Measurements from ENCODE around the gene SFXN3.

Gene SFXN3

DNA sequence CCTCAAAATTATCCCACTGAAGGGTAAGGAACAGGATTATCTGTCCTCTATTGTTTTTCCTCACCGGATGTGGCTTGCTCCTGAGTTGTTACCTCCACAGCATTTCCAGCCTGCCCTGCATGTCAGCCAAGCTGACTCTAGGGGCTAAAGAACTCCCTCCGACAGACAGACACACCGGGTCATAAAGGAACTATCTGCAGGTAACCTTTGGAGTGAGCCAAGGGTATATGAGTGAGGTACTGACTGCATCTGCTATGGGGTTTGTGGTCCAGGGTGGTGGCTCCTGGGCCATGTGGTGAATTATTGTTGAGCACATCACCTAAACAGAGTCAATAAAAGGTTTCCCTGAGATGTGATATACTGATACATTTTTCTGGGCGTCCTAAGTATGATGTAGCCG, 23.8 kb downstream of the SFXN3 start:
- no peak overlapping the region for H3K4me3 ChIP-seq (ENCODE audit: low read depth, low read length)
- TF ChIP-seq MYC (IDR thresholded peaks at IDR 0.05; ENCODE audit: low read depth, low read length) (no peak), POLR2A (IDR thresholded peaks at IDR 0.05; ENCODE audit: extremely low read depth, insufficient read length) (no peak)
- TF ChIP-seq, protein P1, sequence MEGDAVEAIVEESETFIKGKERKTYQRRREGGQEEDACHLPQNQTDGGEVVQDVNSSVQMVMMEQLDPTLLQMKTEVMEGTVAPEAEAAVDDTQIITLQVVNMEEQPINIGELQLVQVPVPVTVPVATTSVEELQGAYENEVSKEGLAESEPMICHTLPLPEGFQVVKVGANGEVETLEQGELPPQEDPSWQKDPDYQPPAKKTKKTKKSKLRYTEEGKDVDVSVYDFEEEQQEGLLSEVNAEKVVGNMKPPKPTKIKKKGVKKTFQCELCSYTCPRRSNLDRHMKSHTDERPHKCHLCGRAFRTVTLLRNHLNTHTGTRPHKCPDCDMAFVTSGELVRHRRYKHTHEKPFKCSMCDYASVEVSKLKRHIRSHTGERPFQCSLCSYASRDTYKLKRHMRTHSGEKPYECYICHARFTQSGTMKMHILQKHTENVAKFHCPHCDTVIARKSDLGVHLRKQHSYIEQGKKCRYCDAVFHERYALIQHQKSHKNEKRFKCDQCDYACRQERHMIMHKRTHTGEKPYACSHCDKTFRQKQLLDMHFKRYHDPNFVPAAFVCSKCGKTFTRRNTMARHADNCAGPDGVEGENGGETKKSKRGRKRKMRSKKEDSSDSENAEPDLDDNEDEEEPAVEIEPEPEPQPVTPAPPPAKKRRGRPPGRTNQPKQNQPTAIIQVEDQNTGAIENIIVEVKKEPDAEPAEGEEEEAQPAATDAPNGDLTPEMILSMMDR (IDR thresholded peaks at IDR 0.05; ENCODE audit: low read depth, low read length) = no peak
- TF ChIP-seq, protein P2, sequence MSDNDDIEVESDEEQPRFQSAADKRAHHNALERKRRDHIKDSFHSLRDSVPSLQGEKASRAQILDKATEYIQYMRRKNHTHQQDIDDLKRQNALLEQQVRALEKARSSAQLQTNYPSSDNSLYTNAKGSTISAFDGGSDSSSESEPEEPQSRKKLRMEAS (IDR thresholded peaks at IDR 0.05; ENCODE audit: low read depth, low read length) = no peak
- DNase-seq (ENCODE audit: low read depth) = no peak

GRCh38 chr10:101055411-101055810, 24.4 kb downstream of the SFXN3 start:
- DNase-seq (ENCODE audit: low read depth) = no peak
- H3K4me3 ChIP-seq (ENCODE audit: low read depth, low read length) = no peak overlapping the region
- TF ChIP-seq, protein P2 (IDR thresholded peaks at IDR 0.05; ENCODE audit: low read depth, low read length) = no peak
- TF ChIP-seq, protein P1 (IDR thresholded peaks at IDR 0.05; ENCODE audit: low read depth, low read length) = peak; percentile 34
- TF ChIP-seq POLR2A (IDR thresholded peaks at IDR 0.05; ENCODE audit: extremely low read depth, insufficient read length) (no peak), MYC (IDR thresholded peaks at IDR 0.05; ENCODE audit: low read depth, low read length) (no peak)

DNA sequence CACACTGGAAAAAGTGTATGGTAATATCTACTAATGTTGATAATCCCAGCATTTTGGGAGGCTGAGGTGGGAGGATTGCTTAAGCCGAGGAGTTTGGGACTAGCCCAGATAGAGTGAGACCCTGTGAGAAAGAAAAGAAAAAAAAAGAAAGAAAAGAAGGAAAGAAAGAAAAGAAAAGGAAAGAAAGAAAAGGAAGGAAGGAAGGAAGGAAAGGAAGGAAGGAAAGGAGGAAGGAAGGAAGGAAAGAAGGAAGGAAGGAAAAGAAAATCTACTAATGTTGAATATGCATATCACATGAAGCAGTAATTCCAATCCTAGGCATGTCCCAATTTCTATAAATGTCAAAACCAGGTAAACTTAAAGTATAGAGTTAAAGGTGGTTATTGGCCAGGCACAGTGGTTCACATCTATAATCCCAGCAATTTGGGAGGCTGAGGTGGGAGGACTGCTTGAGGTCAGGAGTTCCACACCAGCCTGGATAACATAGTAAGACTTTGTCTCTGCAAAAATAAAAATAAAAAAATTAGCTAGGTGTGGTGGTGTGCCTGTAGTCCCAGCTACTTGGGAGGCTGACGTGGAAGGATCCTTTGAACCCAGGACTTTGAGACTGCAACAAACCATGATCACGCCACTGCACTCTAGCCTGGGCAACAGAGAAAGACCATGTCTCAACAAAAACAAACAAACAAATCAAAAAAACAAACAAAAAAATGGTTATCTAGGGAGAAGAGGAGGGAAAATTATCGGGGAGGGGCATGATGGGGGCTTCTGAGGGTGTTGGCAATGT, 25.5 kb downstream of the SFXN3 start:
- TF ChIP-seq MYC (IDR thresholded peaks at IDR 0.05; ENCODE audit: low read depth, low read length) (no peak), POLR2A (IDR thresholded peaks at IDR 0.05; ENCODE audit: extremely low read depth, insufficient read length) (no peak)
- TF ChIP-seq, protein P2 (IDR thresholded peaks at IDR 0.05; ENCODE audit: low read depth, low read length) = no peak
- TF ChIP-seq, protein P1 (IDR thresholded peaks at IDR 0.05; ENCODE audit: low read depth, low read length) = no peak
- H3K4me3 ChIP-seq (ENCODE audit: low read depth, low read length) = no peak overlapping the region

GRCh38 chr10:101060036-101060950, 29.3 kb downstream of the SFXN3 start:
- H3K4me3 ChIP-seq (ENCODE audit: low read depth, low read length) = peak overlapping the region; percentile 97
- DNase-seq (ENCODE audit: low read depth) = peak; percentile 95
- TF ChIP-seq, protein P1 (IDR thresholded peaks at IDR 0.05; ENCODE audit: low read depth, low read length) = peak; percentile 93
- TF ChIP-seq, protein P2 (IDR thresholded peaks at IDR 0.05; ENCODE audit: low read depth, low read length) = peak; percentile 64
- TF ChIP-seq POLR2A (IDR thresholded peaks at IDR 0.05; ENCODE audit: extremely low read depth, insufficient read length) (no peak), MYC (IDR thresholded peaks at IDR 0.05; ENCODE audit: low read depth, low read length) (peak; percentile 34; the same call in 1 of the 2 replicates)

More for the DNA sequence above, 25.5 kb downstream of the SFXN3 start:
- no peak for DNase-seq (ENCODE audit: low read depth)

- peak; percentile 96 for DNase-seq (ENCODE audit: low read depth)
- TF ChIP-seq MYC (IDR thresholded peaks at IDR 0.05; ENCODE audit: low read depth, low read length) = peak; percentile 17; the same call in 1 of the 2 replicates
- TF ChIP-seq, protein P2 (IDR thresholded peaks at IDR 0.05; ENCODE audit: low read depth, low read length) = peak; percentile 26
- peak; percentile 49 for TF ChIP-seq POLR2A (IDR thresholded peaks at IDR 0.05; ENCODE audit: extremely low read depth, insufficient read length)
- TF ChIP-seq, protein P1 (IDR thresholded peaks at IDR 0.05; ENCODE audit: low read depth, low read length) = no peak
Measured at GRCh38 chr10:101060951-101061623, 30.1 kb downstream of the SFXN3 start.

More at GRCh38 chr10:101060951-101061623, 30.1 kb downstream of the SFXN3 start:
- peak overlapping the region; percentile 97 for H3K4me3 ChIP-seq (ENCODE audit: low read depth, low read length)
